ENCODE results near the gene KRTAP20-3. TPM values are rescaled to one million over a fixed set of nuclear protein-coding genes. Genes with fewer than 3 reads are reported as not detected.

Gene KRTAP20-3
- total RNA-seq, 1 donor from 2014 or later, result not detected

DNA sequence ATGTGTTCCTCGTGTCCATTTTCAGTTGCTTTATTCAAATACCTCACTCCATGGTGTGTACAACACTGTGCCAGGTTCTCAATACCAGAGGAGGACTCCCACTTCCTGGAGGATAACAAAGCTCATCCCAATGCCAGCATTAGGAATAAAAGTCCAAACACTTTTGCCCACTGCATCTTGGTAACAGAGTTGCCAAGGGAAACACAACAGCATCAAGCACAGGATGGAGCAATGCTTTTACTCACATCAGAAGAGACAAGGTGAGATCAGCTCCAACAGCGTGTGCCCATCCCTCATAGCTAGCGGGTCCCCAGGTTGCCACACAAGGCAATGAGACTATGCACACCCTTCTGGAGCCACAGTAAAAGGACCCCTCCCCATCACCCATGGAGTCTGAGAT is 19.3 kb upstream of the KRTAP20-3 start:
- Mint-ChIP-seq H3K27me3 (no peaks in the 10 kb centered on the region), H3K36me3 (ENCODE audit: insufficient read depth) (no peaks in the 10 kb centered on the region), H3K27ac (no peak overlapping the region), H3K9me3 (ENCODE audit: low read depth) (peaks cover 19% of the 10 kb centered on the region), H3K4me3 (ENCODE audit: low read depth) (no peak overlapping the region), H3K4me1 (ENCODE audit: low read depth) (no peaks in the 10 kb centered on the region)
- no peak for DNase-seq (ENCODE audit: low spot score, unreplicated experiment)
- TF ChIP-seq, protein P1, sequence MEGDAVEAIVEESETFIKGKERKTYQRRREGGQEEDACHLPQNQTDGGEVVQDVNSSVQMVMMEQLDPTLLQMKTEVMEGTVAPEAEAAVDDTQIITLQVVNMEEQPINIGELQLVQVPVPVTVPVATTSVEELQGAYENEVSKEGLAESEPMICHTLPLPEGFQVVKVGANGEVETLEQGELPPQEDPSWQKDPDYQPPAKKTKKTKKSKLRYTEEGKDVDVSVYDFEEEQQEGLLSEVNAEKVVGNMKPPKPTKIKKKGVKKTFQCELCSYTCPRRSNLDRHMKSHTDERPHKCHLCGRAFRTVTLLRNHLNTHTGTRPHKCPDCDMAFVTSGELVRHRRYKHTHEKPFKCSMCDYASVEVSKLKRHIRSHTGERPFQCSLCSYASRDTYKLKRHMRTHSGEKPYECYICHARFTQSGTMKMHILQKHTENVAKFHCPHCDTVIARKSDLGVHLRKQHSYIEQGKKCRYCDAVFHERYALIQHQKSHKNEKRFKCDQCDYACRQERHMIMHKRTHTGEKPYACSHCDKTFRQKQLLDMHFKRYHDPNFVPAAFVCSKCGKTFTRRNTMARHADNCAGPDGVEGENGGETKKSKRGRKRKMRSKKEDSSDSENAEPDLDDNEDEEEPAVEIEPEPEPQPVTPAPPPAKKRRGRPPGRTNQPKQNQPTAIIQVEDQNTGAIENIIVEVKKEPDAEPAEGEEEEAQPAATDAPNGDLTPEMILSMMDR (IDR thresholded peaks at IDR 0.05; ENCODE audit: unreplicated experiment), result no peak

DNA sequence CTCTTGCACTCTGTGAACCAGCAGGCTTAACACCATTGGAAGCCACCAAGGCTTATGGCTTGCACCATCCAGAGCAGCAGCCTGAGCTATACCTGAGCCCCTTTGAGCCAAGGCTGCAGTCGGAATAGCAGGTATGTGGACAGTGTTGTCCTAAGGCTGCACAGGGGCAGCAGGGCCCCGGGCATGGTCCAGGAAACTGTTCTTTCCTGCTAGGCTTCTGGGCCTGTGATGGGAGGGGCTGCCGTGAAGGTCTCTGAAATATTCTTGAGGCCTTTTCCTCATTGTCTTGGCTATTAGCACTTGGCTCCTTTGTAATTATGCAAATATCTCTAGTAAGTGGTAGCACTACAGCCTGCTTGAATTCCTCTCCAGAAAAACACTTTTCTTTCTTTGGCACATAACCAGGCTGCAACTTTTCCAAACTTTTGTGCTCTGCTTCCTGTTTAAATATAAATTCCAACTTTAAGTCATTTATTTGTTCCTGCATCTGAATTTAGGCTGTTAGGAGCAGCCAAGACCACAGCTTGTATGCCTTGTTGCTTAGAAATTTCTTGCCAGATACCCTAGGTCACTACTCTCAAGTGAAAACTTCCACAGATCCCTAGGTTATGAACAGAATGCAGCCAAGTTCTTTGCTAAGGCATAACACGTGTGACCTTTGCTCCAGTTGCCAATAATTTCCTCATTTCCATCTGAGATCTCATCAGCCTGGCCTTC is 17.1 kb upstream of the KRTAP20-3 start:
- no peaks in the 10 kb centered on the region for H3K36me3 Mint-ChIP-seq (ENCODE audit: insufficient read depth)
- TF ChIP-seq, protein P1 (IDR thresholded peaks at IDR 0.05; ENCODE audit: unreplicated experiment), result no peak
- H3K4me3 Mint-ChIP-seq (ENCODE audit: low read depth), result no peak overlapping the region
- no peak overlapping the region for H3K27ac Mint-ChIP-seq
- no peaks in the 10 kb centered on the region for H3K4me1 Mint-ChIP-seq (ENCODE audit: low read depth)
- H3K27me3 Mint-ChIP-seq, result no peaks in the 10 kb centered on the region
- H3K9me3 Mint-ChIP-seq (ENCODE audit: low read depth), result peaks cover 20% of the 10 kb centered on the region
- no peak for DNase-seq (ENCODE audit: low spot score, unreplicated experiment)

DNA sequence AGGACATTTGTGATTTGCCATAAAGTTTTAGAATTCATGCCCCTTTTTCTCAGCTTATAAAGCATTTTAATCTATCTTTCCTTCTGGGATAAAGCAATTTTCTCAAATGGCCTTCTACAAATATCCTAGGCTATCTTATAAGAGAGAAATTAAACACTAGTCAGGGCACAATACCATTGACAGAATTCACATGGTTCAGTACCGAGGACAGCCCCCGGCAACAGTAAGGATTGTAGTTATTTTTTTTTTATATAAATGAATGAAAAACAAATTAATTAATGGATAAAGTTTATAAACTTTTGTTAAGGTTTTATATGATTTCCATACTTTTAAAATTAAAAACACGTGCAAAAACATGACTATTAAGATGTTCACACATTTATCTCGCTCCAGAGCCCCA is 14.6 kb upstream of the KRTAP20-3 start:
- TF ChIP-seq, protein P1 (IDR thresholded peaks at IDR 0.05; ENCODE audit: unreplicated experiment), result no peak
- Mint-ChIP-seq H3K4me3 (ENCODE audit: low read depth) (no peak overlapping the region), H3K27ac (no peak overlapping the region), H3K27me3 (no peaks in the 10 kb centered on the region), H3K9me3 (ENCODE audit: low read depth) (peaks cover 28% of the 10 kb centered on the region), H3K4me1 (ENCODE audit: low read depth) (no peaks in the 10 kb centered on the region), H3K36me3 (ENCODE audit: insufficient read depth) (no peaks in the 10 kb centered on the region)
- no peak for DNase-seq (ENCODE audit: low spot score, unreplicated experiment)

DNA sequence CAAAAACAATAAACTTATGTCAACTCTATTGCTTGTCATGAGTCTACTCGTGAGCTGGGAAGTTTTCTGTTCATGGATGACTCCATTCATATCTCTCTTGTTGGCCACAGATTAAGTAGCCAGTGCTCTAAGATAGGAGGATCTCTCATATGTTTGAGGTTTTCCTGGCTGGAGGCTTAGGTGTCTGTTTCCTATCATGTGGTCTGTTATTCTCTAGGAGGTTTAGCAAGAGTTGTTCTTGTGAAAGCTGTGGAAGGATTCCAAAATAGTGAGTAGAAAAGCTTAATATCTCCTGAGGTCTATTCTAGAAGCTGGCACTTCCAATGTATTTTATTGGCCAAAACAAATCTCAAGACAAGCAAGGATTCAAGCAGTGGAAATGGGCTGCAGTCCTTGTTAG is 13.5 kb upstream of the KRTAP20-3 start:
- no peak for DNase-seq (ENCODE audit: low spot score, unreplicated experiment)
- H3K27me3 Mint-ChIP-seq, result no peaks in the 10 kb centered on the region
- peaks cover 28% of the 10 kb centered on the region for H3K9me3 Mint-ChIP-seq (ENCODE audit: low read depth)
- H3K4me3 Mint-ChIP-seq (ENCODE audit: low read depth), result no peak overlapping the region
- no peak overlapping the region for H3K27ac Mint-ChIP-seq
- TF ChIP-seq, protein P1 (IDR thresholded peaks at IDR 0.05; ENCODE audit: unreplicated experiment), result no peak
- no peaks in the 10 kb centered on the region for H3K4me1 Mint-ChIP-seq (ENCODE audit: low read depth)
- no peaks in the 10 kb centered on the region for H3K36me3 Mint-ChIP-seq (ENCODE audit: insufficient read depth)

DNA sequence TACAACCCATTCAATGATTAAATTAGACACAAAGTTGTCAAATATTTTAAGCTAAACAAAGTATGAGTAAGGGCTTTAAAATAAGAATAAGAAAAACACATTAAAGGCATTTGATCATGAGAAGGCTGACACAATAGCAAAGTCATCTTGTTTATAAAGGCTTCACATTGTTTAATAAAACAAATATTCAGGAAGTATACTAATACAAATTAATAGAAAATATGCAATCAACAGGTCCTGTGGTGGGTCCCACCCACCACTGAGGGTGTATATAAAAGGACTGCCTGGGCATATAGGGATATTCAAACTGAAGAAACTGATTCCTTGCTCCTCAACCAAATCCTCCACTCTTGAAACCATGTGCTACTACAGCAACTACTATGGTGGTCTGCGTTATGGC is 7.8 kb upstream of the KRTAP20-3 start, which contains the start of gene KRTAP20-2:
KRTAP20-2 (plus strand) TSS at position 301 of the 400 bp plus-strand sequence; CDS start at position 359, 58 bp downstream.
- H3K4me3 Mint-ChIP-seq (ENCODE audit: low read depth), result no peak within 1 kb of the TSS
- DNase-seq (ENCODE audit: low spot score, unreplicated experiment), result no peak
- H3K36me3 Mint-ChIP-seq (ENCODE audit: insufficient read depth), result no peaks in the 10 kb centered on the region
- H3K4me1 Mint-ChIP-seq (ENCODE audit: low read depth), result no peaks in the 10 kb centered on the region
- H3K27me3 Mint-ChIP-seq, result no peaks in the 10 kb centered on the region
- peaks cover 9% of the 10 kb centered on the region for H3K9me3 Mint-ChIP-seq (ENCODE audit: low read depth)
- TF ChIP-seq, protein P1 (IDR thresholded peaks at IDR 0.05; ENCODE audit: unreplicated experiment), result no peak
- H3K27ac Mint-ChIP-seq, result no peak within 1 kb of the TSS
